ENCODE results near the gene PSMB5. TPM values are rescaled to one million over a fixed set of nuclear protein-coding genes. Genes with fewer than 3 reads are reported as not detected.
A peak's percentile ranks its signal among the peaks of the same experiment; 100 is the strongest.

Gene PSMB5
- total and polyA plus RNA-seq, 2 of the 13 experiments (the other 11 are each of a cell fraction or from before 2014, with no cell fraction given), result 705 to 871 TPM

DNA sequence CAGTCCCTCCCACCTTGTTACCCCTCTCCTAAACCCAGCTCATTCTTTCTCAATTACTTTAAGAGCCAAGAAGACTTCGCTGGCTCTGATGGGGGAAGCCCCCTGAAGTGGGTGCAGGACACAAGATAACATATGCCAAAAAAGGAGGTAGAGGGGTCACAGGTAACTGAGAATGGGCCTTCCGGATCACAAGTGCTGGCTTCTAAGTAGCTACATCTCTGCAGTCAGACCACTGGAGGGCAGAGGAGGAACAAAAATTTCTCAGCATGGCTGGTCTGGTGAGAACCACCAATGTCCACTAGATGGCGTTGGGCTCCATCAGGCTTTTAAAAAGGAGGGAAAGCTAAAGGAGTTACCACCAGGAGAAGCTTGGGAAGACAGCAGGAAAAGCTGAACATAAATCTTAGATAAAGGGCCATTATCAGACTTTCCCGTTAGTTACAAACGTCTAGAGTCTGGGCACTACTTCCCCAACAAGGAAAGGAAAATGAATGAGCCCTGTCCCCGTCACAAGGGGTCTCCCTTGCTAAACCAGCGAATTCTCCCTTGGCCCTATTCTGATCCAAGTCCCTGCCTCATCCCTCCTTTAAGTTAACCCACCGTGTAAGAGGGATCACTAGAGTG, 34.2 kb upstream of the PSMB5 start (continued):
- peak; percentile 67; the same call in 1 of the 3 replicates for TF ChIP-seq MXI1 (IDR thresholded peaks at IDR 0.05; ENCODE audit: borderline replicate concordance, low read depth, low read length)
- TF ChIP-seq, protein P1, sequence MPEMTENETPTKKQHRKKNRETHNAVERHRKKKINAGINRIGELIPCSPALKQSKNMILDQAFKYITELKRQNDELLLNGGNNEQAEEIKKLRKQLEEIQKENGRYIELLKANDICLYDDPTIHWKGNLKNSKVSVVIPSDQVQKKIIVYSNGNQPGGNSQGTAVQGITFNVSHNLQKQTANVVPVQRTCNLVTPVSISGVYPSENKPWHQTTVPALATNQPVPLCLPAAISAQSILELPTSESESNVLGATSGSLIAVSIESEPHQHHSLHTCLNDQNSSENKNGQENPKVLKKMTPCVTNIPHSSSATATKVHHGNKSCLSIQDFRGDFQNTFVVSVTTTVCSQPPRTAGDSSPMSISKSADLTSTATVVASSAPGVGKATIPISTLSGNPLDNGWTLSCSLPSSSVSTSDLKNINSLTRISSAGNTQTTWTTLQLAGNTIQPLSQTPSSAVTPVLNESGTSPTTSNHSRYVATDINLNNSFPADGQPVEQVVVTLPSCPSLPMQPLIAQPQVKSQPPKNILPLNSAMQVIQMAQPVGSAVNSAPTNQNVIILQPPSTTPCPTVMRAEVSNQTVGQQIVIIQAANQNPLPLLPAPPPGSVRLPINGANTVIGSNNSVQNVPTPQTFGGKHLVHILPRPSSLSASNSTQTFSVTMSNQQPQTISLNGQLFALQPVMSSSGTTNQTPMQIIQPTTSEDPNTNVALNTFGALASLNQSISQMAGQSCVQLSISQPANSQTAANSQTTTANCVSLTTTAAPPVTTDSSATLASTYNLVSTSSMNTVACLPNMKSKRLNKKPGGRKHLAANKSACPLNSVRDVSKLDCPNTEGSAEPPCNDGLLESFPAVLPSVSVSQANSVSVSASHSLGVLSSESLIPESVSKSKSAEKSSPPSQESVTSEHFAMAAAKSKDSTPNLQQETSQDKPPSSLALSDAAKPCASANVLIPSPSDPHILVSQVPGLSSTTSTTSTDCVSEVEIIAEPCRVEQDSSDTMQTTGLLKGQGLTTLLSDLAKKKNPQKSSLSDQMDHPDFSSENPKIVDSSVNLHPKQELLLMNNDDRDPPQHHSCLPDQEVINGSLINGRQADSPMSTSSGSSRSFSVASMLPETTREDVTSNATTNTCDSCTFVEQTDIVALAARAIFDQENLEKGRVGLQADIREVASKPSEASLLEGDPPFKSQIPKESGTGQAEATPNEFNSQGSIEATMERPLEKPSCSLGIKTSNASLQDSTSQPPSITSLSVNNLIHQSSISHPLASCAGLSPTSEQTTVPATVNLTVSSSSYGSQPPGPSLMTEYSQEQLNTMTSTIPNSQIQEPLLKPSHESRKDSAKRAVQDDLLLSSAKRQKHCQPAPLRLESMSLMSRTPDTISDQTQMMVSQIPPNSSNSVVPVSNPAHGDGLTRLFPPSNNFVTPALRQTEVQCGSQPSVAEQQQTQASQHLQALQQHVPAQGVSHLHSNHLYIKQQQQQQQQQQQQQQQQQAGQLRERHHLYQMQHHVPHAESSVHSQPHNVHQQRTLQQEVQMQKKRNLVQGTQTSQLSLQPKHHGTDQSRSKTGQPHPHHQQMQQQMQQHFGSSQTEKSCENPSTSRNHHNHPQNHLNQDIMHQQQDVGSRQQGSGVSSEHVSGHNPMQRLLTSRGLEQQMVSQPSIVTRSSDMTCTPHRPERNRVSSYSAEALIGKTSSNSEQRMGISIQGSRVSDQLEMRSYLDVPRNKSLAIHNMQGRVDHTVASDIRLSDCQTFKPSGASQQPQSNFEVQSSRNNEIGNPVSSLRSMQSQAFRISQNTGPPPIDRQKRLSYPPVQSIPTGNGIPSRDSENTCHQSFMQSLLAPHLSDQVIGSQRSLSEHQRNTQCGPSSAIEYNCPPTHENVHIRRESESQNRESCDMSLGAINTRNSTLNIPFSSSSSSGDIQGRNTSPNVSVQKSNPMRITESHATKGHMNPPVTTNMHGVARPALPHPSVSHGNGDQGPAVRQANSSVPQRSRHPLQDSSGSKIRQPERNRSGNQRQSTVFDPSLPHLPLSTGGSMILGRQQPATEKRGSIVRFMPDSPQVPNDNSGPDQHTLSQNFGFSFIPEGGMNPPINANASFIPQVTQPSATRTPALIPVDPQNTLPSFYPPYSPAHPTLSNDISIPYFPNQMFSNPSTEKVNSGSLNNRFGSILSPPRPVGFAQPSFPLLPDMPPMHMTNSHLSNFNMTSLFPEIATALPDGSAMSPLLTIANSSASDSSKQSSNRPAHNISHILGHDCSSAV (CRISPR knock-in tag; IDR thresholded peaks at IDR 0.05; ENCODE audit: borderline replicate concordance), result no peak
- TF ChIP-seq, protein P2, sequence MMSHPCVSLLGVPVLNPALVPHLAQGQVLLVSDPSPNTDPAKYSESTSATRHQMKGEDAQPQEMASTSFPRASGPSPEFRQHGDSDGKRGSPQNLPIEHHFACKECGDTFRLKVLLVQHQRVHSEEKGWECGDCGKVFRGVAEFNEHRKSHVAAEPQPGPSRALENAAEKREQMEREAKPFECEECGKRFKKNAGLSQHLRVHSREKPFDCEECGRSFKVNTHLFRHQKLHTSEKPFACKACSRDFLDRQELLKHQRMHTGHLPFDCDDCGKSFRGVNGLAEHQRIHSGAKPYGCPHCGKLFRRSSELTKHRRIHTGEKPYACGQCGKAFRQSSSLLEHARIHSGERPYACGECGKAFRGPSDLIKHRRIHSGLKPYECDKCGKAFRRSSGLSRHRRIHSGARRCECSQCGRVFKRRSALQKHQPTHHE (CRISPR knock-in tag; IDR thresholded peaks at IDR 0.05; ENCODE audit: borderline replicate concordance), result no peak
- TF ChIP-seq YEATS4 (CRISPR knock-in tag; IDR thresholded peaks at IDR 0.05; ENCODE audit: borderline replicate concordance), result peak; percentile 55; the same call in 1 of the 2 replicates
- peak; percentile 16; the same call in 1 of the 2 replicates for TF ChIP-seq SIN3A (IDR thresholded peaks at IDR 0.05; ENCODE audit: borderline replicate concordance, low read depth, low read length)
- no peak for TF ChIP-seq PAF1 (CRISPR knock-in tag; IDR thresholded peaks at IDR 0.05)
- TF ChIP-seq PHB2 (IDR thresholded peaks at IDR 0.05; ENCODE audit: partially characterized antibody), result no peak
- no peak for TF ChIP-seq ZNF720 (CRISPR knock-in tag; IDR thresholded peaks at IDR 0.05)
- TF ChIP-seq, protein P3, sequence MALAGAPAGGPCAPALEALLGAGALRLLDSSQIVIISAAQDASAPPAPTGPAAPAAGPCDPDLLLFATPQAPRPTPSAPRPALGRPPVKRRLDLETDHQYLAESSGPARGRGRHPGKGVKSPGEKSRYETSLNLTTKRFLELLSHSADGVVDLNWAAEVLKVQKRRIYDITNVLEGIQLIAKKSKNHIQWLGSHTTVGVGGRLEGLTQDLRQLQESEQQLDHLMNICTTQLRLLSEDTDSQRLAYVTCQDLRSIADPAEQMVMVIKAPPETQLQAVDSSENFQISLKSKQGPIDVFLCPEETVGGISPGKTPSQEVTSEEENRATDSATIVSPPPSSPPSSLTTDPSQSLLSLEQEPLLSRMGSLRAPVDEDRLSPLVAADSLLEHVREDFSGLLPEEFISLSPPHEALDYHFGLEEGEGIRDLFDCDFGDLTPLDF (CRISPR knock-in tag; IDR thresholded peaks at IDR 0.05), result no peak
- TF ChIP-seq ZNF136 (CRISPR knock-in tag; IDR thresholded peaks at IDR 0.05; ENCODE audit: low read depth), result 0 out of 2 replicates have a peak, but pooled peaks have one; percentile 20
- no peak for TF ChIP-seq GTF2F1 (IDR thresholded peaks at IDR 0.05; ENCODE audit: low read length)
- TF ChIP-seq ZNF644 (CRISPR knock-in tag; IDR thresholded peaks at IDR 0.05; ENCODE audit: low read depth), result 0 out of 2 replicates have a peak, but pooled peaks have one; percentile 31
- TF ChIP-seq, protein P4, sequence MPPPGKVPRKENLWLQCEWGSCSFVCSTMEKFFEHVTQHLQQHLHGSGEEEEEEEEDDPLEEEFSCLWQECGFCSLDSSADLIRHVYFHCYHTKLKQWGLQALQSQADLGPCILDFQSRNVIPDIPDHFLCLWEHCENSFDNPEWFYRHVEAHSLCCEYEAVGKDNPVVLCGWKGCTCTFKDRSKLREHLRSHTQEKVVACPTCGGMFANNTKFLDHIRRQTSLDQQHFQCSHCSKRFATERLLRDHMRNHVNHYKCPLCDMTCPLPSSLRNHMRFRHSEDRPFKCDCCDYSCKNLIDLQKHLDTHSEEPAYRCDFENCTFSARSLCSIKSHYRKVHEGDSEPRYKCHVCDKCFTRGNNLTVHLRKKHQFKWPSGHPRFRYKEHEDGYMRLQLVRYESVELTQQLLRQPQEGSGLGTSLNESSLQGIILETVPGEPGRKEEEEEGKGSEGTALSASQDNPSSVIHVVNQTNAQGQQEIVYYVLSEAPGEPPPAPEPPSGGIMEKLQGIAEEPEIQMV (CRISPR knock-in tag; IDR thresholded peaks at IDR 0.05; ENCODE audit: low read depth), result no peak; the same call in 1 of the 2 replicates
- no peak for TF ChIP-seq GLI4 (CRISPR knock-in tag; IDR thresholded peaks at IDR 0.05; ENCODE audit: borderline replicate concordance)
- no peak for TF ChIP-seq AGO1 (IDR thresholded peaks at IDR 0.05; ENCODE audit: low read depth, low read length, poor library complexity, severe bottlenecking)
- TF ChIP-seq, protein P5, sequence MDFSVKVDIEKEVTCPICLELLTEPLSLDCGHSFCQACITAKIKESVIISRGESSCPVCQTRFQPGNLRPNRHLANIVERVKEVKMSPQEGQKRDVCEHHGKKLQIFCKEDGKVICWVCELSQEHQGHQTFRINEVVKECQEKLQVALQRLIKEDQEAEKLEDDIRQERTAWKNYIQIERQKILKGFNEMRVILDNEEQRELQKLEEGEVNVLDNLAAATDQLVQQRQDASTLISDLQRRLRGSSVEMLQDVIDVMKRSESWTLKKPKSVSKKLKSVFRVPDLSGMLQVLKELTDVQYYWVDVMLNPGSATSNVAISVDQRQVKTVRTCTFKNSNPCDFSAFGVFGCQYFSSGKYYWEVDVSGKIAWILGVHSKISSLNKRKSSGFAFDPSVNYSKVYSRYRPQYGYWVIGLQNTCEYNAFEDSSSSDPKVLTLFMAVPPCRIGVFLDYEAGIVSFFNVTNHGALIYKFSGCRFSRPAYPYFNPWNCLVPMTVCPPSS (IDR thresholded peaks at IDR 0.05), result no peak
